Lower leg skin (tissue), 4 donors: Measurements from ENCODE around the gene GNAI2. TPM values are rescaled to one million over a fixed set of nuclear protein-coding genes. Genes with fewer than 3 reads are reported as not detected.

ENCODE experiments used
- DNase-seq, 2 donors: peaks; one replicate each; pipeline ENCODE4 v3.0.0-alpha.2; 2019; ENCODE audit warnings: low spot score in 2 of 2
- H3K4me3 ChIP-seq: fragments of 200-600 bp; sonication (generic); 2 replicates; pipeline ENCODE4 v1.5.1; 2017; ENCODE audit warnings: mild to moderate bottlenecking, low read depth; ENCODE audit not compliant: poor library complexity, severe bottlenecking
- CTCF ChIP-seq, 3 donors: fragments of 450-650 bp; IDR thresholded peaks; one replicate each; pipeline ENCODE4 v1.5.1; 2016; ENCODE audit warnings: antibody characterized with exemption in 3 of 3, mild to moderate bottlenecking in 3 of 3, moderate library complexity in 2 of 3
- POLR2A ChIP-seq, 2 donors: fragments of 450-650 bp; IDR thresholded peaks; one replicate each; pipeline ENCODE4 v1.6.1; 2016 to 2017; ENCODE audit warnings: antibody characterized with exemption in 2 of 2, mild to moderate bottlenecking in 1 of 2, moderate library complexity in 1 of 2
- WGBS, 2 donors: methylation state at CpG; one replicate each; pipeline ENCODE4 v1.1.5; 2018; 5-methylcytosine and 5-hydroxymethylcytosine counted together
- intact Hi-C: fragments of 100-400 bp; cut with DNase I; formaldehyde crosslinking; loops from one replicate; pipeline ENCODE4 v1.15.0; 2023; ENCODE audit warnings: low total_unique reads
- total RNA-seq, 4 donors: library from RNA; depleted of rRNA; stranded (reverse); fragments of >200 nt; gene quantifications; one replicate each; pipeline ENCODE4 v1.1.0, GENCODE V29; 2016

GNAI2 gene
- total RNA-seq, 4 donors from 2014 or later = 56.5 to 123 (median 74.8) TPM

GRCh38 chr3:50192689-50193141 lies 43.3 kb upstream of the GNAI2 start:
- intact Hi-C loops = loop anchor here (1.0 kb wide), 1 partner anchor 33 kb away; no protein-coding TSS in a partner anchor
- TF ChIP-seq POLR2A (IDR thresholded peaks at IDR 0.05) (no peak), CTCF (IDR thresholded peaks at IDR 0.05) (peak in 1 of 3 donors; percentile 62)
- H3K4me3 ChIP-seq = no peak overlapping the region
- DNase-seq = peak; percentile 62 to 96
- WGBS, 2 donors = 1 to 3% methylated on average over 13 to 18 of the region's 21 CpGs

GRCh38 chr3:50193286-50193685 lies 42.7 kb upstream of the GNAI2 start:
- TF ChIP-seq POLR2A (IDR thresholded peaks at IDR 0.05) (no peak), CTCF (IDR thresholded peaks at IDR 0.05) (no peak)
- intact Hi-C loops = loop anchor here (1.0 kb wide), 1 partner anchor 32 kb away; no protein-coding TSS in a partner anchor
- H3K4me3 ChIP-seq = no peak overlapping the region
- 39 to 41% methylated on average over 15 to 36 of the region's 36 CpGs for WGBS, 2 donors
- DNase-seq = no peak

GRCh38 chr3:50193746-50194127 lies 42.3 kb upstream of the GNAI2 start:
- TF ChIP-seq CTCF (IDR thresholded peaks at IDR 0.05) = no peak
- TF ChIP-seq POLR2A (IDR thresholded peaks at IDR 0.05) = no peak
- WGBS, 2 donors = 6 to 26% methylated on average over 7 to 34 of the region's 34 CpGs
- DNase-seq = no peak
- intact Hi-C loops = loop anchor here (1.0 kb wide), 1 partner anchor 32 kb away; no protein-coding TSS in a partner anchor
- no peak overlapping the region for H3K4me3 ChIP-seq

GRCh38 chr3:50194128-50194902 lies 41.7 kb upstream of the GNAI2 start:
- H3K4me3 ChIP-seq = no peak overlapping the region
- no peak for TF ChIP-seq POLR2A (IDR thresholded peaks at IDR 0.05)
- peak in 1 of 3 donors; percentile 66 for TF ChIP-seq CTCF (IDR thresholded peaks at IDR 0.05)
- DNase-seq = peak in 1 of 2 donors; percentile 92
- intact Hi-C loops = no loop called here
- 8 to 11% methylated on average over 36 to 64 of the region's 70 CpGs for WGBS, 2 donors

- no peak overlapping the region for H3K4me3 ChIP-seq
- intact Hi-C loops = no loop called here
- TF ChIP-seq CTCF (IDR thresholded peaks at IDR 0.05) (no peak), POLR2A (IDR thresholded peaks at IDR 0.05) (no peak)
- 52 to 61% methylated on average over 10 to 12 of the region's 14 CpGs for WGBS, 2 donors
- DNase-seq = no peak
These were observed 41.0 kb upstream of the GNAI2 start for GRCh38 chr3:50194903-50195500.
